GM19240 (cell line): ENCODE results near the gene TRIB2.
"Not testable (repeated sequence)": the region's sequence is repeated elsewhere in the genome, so short reads cannot be mapped to it uniquely, and the experiment has no call there.

ENCODE experiments used
- DNase-seq: peaks from one replicate; pipeline ENCODE4 v3.0.0; 2011; ENCODE audit warnings: low spot score; ENCODE audit not compliant: insufficient read length

Gene TRIB2

GRCh38 chr2:12716282-12717190 lies at the start of gene TRIB2:
Gene TRIB2 (plus strand): TSS chr2:12716936. CDS start chr2:12718308, 1,372 bp downstream.
- peak; percentile 46 for DNase-seq

- no peak for DNase-seq
Observed at GRCh38 chr2:12669036-12669435, 47.7 kb upstream of the TRIB2 start.

GRCh38 chr2:12672711-12673315 lies 43.9 kb upstream of the TRIB2 start:
- no peak for DNase-seq

GRCh38 chr2:12674644-12675328 lies 42.0 kb upstream of the TRIB2 start:
- no peak for DNase-seq

- DNase-seq, result no peak
Observed at GRCh38 chr2:12675352-12675795, 41.4 kb upstream of the TRIB2 start.

GRCh38 chr2:12675801-12676200 lies 40.9 kb upstream of the TRIB2 start:
- DNase-seq, result no peak

- DNase-seq, result no peak
Observed at GRCh38 chr2:12676771-12677170, 40.0 kb upstream of the TRIB2 start.

- no peak for DNase-seq
Observed at GRCh38 chr2:12678186-12678585, 38.5 kb upstream of the TRIB2 start.

GRCh38 chr2:12679550-12680072 lies 37.1 kb upstream of the TRIB2 start:
- DNase-seq, result no peak

- not testable (repeated sequence) for DNase-seq
Observed at GRCh38 chr2:12680115-12680514, 36.6 kb upstream of the TRIB2 start.

GRCh38 chr2:12682017-12682416 lies 34.7 kb upstream of the TRIB2 start:
- DNase-seq, result no peak

GRCh38 chr2:12683457-12684100 lies 33.2 kb upstream of the TRIB2 start:
- DNase-seq, result no peak

- DNase-seq, result no peak
Observed at GRCh38 chr2:12684471-12684936, 32.2 kb upstream of the TRIB2 start.

- no peak for DNase-seq
Observed at GRCh38 chr2:12685145-12685544, 31.6 kb upstream of the TRIB2 start.

GRCh38 chr2:12685956-12686355 lies 30.8 kb upstream of the TRIB2 start:
- no peak for DNase-seq

GRCh38 chr2:12686708-12687283 lies 29.9 kb upstream of the TRIB2 start:
- no peak for DNase-seq

- DNase-seq, result no peak
Observed at GRCh38 chr2:12688091-12688490, 28.6 kb upstream of the TRIB2 start.

GRCh38 chr2:12688893-12689292 lies 27.8 kb upstream of the TRIB2 start:
- DNase-seq, result no peak

GRCh38 chr2:12693509-12693908 lies 23.2 kb upstream of the TRIB2 start:
- DNase-seq, result no peak

- DNase-seq, result no peak
Observed at GRCh38 chr2:12694990-12695774, 21.6 kb upstream of the TRIB2 start.
